ELR (cell line): ENCODE data around the gene PLBD2.
"Not testable (repeated sequence)": the region's sequence is repeated elsewhere in the genome, so short reads cannot be mapped to it uniquely, and the experiment has no call there.

ENCODE experiments used
- DNase-seq: peaks from one replicate; pipeline ENCODE4 v3.0.0-alpha.2; 2015; ENCODE audit warnings: low read depth

The PLBD2 gene

DNA sequence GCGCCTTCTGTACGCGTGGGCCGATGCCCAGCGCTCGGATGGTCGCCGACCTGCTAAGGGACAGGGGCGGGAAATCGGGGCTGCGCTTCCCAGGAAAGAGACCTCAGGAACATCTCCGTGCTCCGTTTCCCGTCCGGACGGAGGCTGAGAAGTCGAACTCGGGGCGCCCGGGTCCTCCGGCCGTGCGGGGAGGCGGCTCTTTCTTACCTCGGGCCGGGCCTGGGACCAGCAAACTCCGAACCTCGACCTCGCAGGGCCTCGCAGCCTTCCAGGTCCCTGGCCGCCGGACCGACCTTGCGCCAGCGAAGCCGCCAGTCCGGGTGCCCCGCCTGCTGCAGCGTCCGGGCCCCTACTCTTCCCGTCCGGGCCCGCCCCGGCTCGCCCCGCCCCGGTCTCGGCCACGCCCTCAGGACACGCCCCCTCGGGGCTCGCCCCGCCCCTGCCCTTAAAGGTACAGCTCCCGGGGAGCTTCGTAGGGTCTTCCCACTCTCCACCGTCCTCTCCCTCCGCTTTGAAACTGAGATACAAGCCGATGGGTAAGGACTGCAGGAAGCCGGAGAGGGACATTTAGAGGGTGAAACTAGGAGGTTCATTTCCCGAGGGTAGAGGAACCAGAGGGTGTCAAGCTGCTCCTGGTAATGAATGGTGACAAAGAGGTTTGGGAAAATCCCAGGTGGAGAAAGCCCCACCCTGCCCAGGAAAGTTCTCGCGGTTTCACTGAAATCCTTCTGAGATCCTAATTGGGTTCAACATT, 23.4 kb upstream of the PLBD2 start, which contains the start of gene SLC8B1:
TSS of gene SLC8B1 (minus strand) at position 324 of the 754 bp plus-strand sequence. CDS start 2,231 bp downstream, outside the sequence.
- DNase-seq, result peak; percentile 84

DNA sequence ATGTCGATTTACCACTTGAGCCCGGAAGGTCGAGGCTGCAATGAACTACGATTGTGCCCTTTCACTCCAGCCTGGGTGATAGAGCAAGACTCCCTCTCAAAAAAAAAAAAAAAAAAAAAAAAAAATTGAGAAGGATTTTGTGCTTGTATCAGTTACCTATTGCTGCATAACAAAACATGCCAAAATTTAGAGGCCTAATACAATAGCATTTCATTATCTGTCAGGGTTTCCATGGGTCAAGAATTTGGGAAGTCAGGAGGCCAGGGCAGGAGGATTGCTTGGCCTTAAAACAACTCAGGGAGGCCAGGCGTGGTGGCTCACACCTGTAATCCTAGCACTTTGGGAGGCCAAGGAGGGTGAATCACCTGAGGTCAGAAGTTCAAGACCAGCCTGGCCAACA, 18.8 kb upstream of the PLBD2 start:
- DNase-seq, result no peak

GRCh38 chr12:113340061-113340460, 18.3 kb upstream of the PLBD2 start:
- no peak for DNase-seq

DNA sequence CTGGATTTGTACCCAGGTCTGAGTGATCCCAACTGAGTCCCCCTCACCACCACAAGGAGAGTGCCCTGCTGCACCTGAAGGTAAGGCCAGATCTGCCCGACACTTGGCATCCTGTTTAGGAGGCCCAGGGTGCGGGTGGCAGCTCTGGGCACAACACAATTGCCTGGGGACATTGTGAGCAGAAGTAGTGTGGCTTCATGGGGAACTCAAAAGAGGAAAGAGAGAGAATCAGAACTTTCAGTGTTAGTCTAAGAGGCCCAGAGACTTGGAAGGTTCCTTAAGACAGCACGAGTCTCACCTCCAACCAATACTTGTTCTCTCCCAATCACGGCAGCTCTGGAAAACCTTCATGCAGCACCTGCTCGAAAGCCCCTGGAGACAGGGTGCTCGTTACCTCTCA, 16.9 kb upstream of the PLBD2 start:
- DNase-seq, result no peak

- no peak for DNase-seq
These were observed 13.1 kb upstream of the PLBD2 start for GRCh38 chr12:113345318-113345717.

DNA sequence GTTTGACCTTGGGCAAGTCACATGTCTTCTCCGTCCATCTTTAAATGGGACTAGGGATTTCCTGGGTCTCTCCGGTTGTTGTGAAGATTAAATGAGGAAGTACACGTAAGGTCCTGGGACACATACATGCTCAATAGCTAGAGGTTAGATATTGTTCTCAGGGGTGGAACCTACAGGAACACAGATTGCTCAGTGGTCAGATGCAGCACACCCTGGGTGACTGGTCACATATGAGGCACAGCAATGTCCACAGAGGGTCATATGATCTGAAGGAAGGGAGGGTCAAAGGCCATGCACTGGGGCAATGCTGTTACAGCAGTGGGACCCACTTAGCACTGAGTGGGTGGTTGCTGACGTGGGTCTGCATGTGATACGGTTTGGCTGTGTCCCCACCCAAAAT, 12.0 kb upstream of the PLBD2 start:
- DNase-seq, result no peak

DNA sequence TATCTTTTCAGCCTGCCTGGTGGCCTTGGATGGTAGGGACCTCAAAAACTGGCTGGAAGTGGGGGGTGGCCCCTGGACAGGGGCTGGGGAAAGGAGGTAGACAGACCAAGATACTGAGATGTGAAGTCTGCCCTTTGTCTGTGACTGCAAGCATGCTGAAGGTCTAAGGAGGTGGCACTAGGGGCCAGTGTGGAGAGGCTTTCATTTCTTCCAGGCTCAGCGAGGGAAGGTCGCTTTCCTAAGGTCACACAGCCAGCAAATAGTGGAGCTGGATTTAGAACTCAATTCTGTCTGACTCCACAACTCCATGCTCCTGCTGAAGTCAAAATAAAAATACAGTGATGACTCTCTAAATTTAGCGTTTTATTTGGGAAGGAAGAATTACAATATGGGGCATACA, 11.3 kb upstream of the PLBD2 start:
- DNase-seq, result no peak

DNA sequence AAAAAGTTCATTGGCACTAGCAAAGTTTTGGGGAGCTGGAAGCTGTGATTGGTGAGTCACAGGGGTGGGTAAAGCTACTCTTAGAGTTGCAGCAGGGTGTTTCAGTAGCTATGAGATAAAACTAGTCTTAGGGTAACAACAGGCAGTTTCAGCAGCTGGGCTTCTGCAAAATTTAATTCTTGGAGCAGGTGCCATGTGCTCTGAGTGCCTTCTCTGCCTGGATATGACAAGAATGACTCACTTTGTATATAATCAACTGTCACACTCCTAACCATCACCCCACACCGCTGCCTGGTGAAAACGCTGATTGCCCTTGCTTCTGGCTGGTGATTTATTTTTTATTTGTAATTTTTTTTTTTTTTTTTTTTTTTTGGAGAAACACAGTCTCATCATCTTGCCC, 10.5 kb upstream of the PLBD2 start:
- DNase-seq, result no peak

- DNase-seq, result no peak
These were observed 9.4 kb upstream of the PLBD2 start for GRCh38 chr12:113348849-113349536.

DNA sequence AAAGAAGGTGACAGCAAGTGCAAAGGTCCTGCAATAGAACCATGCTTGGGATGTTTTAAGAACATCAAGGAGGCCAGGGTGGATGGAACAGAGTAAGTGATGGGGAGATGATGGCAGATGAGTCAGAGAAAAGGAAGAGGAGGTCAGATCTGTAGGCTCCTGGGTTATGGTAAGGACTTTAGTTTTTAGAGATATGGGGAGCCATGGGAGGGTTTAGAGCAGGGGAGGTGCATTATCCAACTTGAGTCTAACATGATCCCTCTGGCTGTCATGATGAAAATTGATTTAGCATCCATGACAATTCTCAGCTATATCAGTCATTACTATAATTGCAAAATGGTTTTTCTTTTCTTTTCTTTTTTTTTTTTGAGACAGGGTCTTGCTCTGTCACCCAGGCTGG, 7.3 kb upstream of the PLBD2 start:
- no peak for DNase-seq

GRCh38 chr12:113354192-113354591, 4.2 kb upstream of the PLBD2 start:
- DNase-seq, result not testable (repeated sequence)

GRCh38 chr12:113359133-113359938, 949 bp downstream of the PLBD2 start:
- peak; percentile 30 for DNase-seq

DNA sequence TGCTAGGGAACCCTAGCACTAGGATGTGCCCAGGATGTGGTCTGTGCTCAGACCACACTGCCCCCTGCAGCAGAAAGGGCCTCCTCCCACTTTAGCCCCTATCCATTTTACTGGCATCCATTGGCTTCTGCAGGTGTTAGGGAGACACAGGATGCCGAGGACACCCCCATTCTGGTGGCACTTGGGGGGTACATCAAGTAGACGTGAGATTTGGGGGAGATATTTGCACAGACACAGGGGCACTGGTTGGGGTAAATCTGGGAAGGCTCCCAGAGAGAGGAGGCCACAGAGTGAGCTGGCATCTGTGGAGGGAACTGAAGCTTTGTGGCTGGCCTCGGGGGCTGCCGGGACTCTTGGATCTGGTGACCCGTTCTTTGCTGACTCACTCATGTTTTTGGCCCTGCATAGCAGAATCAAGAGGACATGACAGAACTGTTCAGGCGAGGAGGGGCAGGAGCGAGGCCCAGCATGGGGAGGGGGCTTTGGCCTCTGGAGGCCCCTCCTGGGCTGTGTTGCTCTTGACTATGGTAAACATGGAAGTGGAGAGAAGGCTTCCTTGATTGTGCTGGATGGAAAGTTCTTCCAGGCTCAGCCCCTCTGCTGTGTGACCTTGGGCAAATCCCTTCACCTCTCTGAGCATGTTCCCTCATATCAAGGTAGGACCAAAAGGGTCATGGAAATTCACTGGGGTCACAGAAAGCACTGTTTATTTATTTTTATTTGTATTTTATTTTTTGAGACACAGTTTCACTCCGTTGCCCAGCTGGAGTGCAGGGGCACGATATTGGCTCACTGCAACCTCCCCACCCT, 1.8 kb downstream of the PLBD2 start:
- DNase-seq, result peak; percentile 45

GRCh38 chr12:113361574-113362370, 3.4 kb downstream of the PLBD2 start:
- DNase-seq, result no peak

GRCh38 chr12:113364698-113365097, 6.3 kb downstream of the PLBD2 start:
- DNase-seq, result no peak

DNA sequence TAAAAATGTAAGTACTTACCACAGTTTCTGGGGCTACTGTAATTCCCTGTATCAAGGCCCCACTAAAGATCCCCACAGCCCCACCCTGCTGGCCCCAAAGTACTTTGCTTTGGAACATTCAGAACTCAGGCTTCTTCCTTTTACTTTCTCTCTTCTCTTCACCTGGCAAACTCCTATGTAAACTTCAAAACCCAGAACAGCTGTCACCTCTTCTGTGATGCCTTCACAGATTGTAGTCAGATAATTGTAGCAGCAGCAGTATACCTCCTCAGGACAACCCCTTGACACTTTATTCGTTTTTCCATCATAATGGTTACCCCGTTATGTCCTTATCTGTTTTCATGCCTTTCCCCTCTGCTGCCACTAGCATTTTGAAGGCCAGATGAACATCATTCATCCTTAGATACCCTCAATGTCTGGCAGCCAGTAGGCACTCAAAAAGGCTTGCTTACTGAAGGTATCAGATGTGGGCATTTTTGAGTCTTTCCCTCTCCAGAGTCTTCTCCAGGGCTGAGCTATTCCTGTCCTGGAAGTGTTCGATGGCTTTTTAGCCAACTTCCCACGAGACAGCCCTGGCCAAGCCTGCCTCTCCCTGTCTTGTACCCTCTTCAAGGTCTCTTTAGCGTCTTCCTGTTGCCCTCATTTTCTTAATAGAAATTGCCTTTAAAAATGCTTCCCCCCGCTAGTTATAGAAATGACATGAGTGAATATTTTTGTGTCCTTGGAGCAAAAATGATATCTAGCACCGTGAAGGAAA, 7.4 kb downstream of the PLBD2 start:
- no peak for DNase-seq

DNA sequence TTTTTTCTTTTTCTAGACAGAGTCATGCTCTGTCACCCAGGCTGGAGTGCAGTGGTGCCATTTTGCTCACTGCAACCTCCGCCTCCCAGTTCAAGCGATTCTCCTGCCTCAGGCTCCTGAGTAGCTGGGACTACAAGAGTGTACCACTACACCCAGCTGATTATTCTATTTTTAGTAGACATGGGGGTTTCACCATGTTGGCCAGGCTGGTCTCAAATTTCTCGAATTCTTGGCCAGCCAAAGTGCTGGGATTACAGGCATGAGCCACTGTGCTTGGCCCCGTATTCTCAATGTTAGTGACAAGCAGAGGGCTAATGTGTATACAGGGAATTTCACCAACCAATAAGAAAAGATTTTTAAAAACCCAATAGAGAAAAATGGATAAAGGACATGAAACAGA, 8.4 kb downstream of the PLBD2 start:
- DNase-seq, result no peak

DNA sequence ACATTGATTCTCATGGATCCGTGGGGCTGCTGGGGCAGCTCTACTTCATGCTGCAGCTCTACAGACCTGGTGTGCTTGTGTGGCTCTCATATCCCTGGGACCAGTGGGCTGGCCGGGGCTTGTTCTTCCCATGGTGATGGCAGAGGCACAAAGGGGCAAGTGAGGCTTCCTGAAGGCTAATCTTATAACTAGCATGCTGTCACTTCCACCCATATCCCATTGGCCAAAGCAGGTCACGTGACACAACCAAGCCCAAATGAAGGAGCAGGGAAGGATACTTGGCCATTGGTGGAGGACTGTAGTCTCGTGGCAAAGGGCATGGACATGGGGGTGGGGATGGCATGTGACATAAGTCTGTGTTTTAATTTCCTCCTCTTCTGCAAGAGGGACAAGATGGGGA, 9.9 kb downstream of the PLBD2 start:
- DNase-seq, result no peak

GRCh38 chr12:113369391-113369985, 11.1 kb downstream of the PLBD2 start:
- no peak for DNase-seq
